ENCODE data around the gene CCDC196.

DNA sequence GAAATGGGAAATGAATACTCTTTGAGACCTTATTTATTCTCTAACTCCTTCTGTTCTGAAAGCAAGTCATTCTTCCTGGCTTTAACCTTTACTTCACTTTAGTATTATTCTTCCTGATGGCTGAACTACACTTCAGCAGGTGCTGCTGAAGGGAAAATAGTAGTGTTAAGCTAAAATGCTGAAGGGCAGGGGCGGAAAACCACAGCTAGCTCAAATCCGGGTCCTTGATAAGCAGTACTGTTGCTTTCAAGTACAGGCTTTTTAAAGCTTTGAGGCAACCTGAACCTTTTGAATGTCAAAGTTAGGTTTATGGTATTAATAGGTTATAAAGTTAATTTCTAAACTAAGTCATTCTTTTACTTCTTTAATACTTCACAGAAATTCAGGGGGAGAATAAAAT lies 10.7 kb downstream of the CCDC196 start:
- TF ChIP-seq, protein P1, sequence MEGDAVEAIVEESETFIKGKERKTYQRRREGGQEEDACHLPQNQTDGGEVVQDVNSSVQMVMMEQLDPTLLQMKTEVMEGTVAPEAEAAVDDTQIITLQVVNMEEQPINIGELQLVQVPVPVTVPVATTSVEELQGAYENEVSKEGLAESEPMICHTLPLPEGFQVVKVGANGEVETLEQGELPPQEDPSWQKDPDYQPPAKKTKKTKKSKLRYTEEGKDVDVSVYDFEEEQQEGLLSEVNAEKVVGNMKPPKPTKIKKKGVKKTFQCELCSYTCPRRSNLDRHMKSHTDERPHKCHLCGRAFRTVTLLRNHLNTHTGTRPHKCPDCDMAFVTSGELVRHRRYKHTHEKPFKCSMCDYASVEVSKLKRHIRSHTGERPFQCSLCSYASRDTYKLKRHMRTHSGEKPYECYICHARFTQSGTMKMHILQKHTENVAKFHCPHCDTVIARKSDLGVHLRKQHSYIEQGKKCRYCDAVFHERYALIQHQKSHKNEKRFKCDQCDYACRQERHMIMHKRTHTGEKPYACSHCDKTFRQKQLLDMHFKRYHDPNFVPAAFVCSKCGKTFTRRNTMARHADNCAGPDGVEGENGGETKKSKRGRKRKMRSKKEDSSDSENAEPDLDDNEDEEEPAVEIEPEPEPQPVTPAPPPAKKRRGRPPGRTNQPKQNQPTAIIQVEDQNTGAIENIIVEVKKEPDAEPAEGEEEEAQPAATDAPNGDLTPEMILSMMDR (IDR thresholded peaks at IDR 0.05), result no peak
- TF ChIP-seq POLR2A (IDR thresholded peaks at IDR 0.05) (no peak), EP300 (IDR thresholded peaks at IDR 0.05) (no peak), POLR2AphosphoS5 (IDR thresholded peaks at IDR 0.05) (no peak)

Data from stomach (tissue), 4 donors.